Tibial nerve (tissue), 4 donors: ENCODE data around the gene LCNL1.

ENCODE experiments used
- CTCF ChIP-seq, 5 experiments: fragments of 200-600 bp in 3 of 5; fragments of 450-650 bp in 2 of 5; sonication (generic) in 3 of 5; IDR thresholded peaks; one replicate each; pipeline ENCODE4 v1.5.1; 2016 to 2019; ENCODE audit warnings: antibody characterized with exemption in 5 of 5, mild to moderate bottlenecking in 3 of 5, moderate library complexity in 2 of 5
- EP300 ChIP-seq, 2 donors: sonication (generic); formaldehyde crosslinking; IDR thresholded peaks; one replicate each; pipeline ENCODE4 v1.6.1; 2017; ENCODE audit warnings: antibody characterized with exemption in 2 of 2, mild to moderate bottlenecking in 1 of 2
- POLR2A ChIP-seq, 2 donors: fragments of 450-650 bp; IDR thresholded peaks; one replicate each; pipeline ENCODE4 v1.6.1; 2017; ENCODE audit warnings: antibody characterized with exemption in 2 of 2, mild to moderate bottlenecking in 2 of 2, moderate library complexity in 2 of 2

GRCh38 chr9:137027369-137028262, 44.8 kb downstream of the LCNL1 start, which contains the start of gene ABCA2:
- TF ChIP-seq CTCF (IDR thresholded peaks at IDR 0.05), result no peak
- TF ChIP-seq EP300 (IDR thresholded peaks at IDR 0.05), result no peak
- no peak for TF ChIP-seq POLR2A (IDR thresholded peaks at IDR 0.05)
